Measurements from ENCODE around the gene DNAJC10. TPM values are rescaled to one million over a fixed set of nuclear protein-coding genes. Genes with fewer than 3 reads are reported as not detected.

Gene DNAJC10, protein sequence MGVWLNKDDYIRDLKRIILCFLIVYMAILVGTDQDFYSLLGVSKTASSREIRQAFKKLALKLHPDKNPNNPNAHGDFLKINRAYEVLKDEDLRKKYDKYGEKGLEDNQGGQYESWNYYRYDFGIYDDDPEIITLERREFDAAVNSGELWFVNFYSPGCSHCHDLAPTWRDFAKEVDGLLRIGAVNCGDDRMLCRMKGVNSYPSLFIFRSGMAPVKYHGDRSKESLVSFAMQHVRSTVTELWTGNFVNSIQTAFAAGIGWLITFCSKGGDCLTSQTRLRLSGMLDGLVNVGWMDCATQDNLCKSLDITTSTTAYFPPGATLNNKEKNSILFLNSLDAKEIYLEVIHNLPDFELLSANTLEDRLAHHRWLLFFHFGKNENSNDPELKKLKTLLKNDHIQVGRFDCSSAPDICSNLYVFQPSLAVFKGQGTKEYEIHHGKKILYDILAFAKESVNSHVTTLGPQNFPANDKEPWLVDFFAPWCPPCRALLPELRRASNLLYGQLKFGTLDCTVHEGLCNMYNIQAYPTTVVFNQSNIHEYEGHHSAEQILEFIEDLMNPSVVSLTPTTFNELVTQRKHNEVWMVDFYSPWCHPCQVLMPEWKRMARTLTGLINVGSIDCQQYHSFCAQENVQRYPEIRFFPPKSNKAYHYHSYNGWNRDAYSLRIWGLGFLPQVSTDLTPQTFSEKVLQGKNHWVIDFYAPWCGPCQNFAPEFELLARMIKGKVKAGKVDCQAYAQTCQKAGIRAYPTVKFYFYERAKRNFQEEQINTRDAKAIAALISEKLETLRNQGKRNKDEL
- 261 and 262 TPM in 2 replicates for total RNA-seq
- long read RNA-seq, full-length matches to known transcripts, result 154 of 329 reads
- long read RNA-seq, partial matches to known transcripts, result 123 of 329 reads
- long read RNA-seq, other reads (novel, unspliced or antisense), result 52 of 329 reads

DNA sequence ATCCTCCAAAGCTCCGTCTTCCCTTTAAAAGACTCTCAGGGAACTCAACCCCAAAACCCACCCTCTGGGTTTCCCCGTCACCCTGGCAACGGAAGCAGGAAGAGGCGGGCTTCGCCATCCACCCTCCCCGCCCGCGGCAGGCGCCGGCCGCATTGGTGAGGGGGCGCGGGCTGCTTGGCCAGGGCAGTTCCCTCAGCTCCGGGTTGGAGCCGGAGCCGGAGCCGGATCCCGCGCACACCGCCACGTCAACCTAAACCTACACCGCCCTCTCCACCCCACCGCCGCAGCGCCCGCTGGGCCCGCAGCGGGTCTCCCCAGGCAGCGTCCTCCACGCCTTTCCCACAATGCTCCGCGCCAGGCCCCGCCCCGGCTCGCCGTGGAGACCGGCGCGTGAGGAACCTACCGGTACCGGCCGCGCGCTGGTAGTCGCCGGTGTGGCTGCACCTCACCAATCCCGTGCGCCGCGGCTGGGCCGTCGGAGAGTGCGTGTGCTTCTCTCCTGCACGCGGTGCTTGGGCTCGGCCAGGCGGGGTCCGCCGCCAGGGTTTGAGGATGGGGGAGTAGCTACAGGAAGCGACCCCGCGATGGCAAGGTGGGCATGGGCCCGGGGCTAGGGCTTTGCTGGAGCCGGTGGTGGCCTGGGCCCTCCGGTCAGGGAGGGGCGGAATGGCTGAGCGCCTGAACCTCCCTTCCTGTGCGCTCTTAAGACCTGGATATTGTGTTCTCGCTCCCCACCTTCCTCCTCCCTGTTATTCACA, at the start of gene DNAJC10:
Gene DNAJC10 (plus strand): TSS at position 366 of the 758 bp plus-strand sequence. CDS start 1,830 bp downstream, outside the sequence.
- no peak within 1 kb of the TSS for H3K4me3 Mint-ChIP-seq (ENCODE audit: low read depth)
- no peaks in the 10 kb centered on the region for H3K27me3 Mint-ChIP-seq
- TF ChIP-seq, protein P1, sequence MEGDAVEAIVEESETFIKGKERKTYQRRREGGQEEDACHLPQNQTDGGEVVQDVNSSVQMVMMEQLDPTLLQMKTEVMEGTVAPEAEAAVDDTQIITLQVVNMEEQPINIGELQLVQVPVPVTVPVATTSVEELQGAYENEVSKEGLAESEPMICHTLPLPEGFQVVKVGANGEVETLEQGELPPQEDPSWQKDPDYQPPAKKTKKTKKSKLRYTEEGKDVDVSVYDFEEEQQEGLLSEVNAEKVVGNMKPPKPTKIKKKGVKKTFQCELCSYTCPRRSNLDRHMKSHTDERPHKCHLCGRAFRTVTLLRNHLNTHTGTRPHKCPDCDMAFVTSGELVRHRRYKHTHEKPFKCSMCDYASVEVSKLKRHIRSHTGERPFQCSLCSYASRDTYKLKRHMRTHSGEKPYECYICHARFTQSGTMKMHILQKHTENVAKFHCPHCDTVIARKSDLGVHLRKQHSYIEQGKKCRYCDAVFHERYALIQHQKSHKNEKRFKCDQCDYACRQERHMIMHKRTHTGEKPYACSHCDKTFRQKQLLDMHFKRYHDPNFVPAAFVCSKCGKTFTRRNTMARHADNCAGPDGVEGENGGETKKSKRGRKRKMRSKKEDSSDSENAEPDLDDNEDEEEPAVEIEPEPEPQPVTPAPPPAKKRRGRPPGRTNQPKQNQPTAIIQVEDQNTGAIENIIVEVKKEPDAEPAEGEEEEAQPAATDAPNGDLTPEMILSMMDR (IDR thresholded peaks at IDR 0.05; ENCODE audit: unreplicated experiment), result no peak
- H3K9me3 Mint-ChIP-seq (ENCODE audit: low read depth), result no peaks in the 10 kb centered on the region
- H3K4me1 Mint-ChIP-seq (ENCODE audit: low read depth), result peaks cover 8% of the 10 kb centered on the region
- DNase-seq (ENCODE audit: low spot score, unreplicated experiment), result peak; percentile 83
- H3K27ac Mint-ChIP-seq, result no peak within 1 kb of the TSS
- H3K36me3 Mint-ChIP-seq (ENCODE audit: insufficient read depth), result peaks cover 2% of the 10 kb centered on the region

DNA sequence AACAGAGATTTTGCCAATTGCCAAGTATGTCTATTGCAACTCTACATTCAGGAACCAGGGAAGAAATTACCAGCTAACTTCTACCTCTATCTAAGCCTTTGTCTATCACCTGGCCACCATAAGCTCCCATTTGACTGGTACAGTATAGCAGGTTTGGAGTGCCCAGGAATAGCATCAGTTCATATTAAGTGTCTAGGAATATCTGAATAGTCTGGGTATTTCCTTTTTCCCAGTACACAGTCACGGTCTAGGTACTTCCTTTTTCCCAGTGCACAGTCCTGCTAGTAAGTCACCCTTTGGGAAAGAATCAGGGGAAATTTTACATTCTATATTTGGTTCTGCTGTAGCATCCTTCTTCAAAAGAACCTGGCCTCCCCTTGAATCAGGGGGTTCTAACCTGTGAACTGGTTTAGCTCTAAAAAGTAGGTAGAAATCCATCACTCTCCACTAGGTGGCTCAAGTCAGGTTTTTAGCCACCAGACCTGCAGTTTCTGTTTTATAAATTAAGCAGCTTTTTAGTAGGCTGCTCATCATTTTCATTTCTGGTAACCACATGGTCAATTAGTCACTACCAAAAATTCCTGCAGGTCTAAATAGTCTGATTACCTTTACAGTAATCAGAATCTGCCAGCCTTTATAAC, 49.3 kb upstream of the DNAJC10 start:
- Mint-ChIP-seq H3K27ac (no peak overlapping the region), H3K9me3 (ENCODE audit: low read depth) (peaks cover 1% of the 10 kb centered on the region), H3K4me3 (ENCODE audit: low read depth) (no peak overlapping the region), H3K27me3 (no peaks in the 10 kb centered on the region), H3K36me3 (ENCODE audit: insufficient read depth) (peaks cover under 1% of the 10 kb centered on the region), H3K4me1 (ENCODE audit: low read depth) (peaks cover 17% of the 10 kb centered on the region)
- DNase-seq (ENCODE audit: low spot score, unreplicated experiment), result no peak
- TF ChIP-seq, protein P1 (IDR thresholded peaks at IDR 0.05; ENCODE audit: unreplicated experiment), result peak; percentile 62

DNA sequence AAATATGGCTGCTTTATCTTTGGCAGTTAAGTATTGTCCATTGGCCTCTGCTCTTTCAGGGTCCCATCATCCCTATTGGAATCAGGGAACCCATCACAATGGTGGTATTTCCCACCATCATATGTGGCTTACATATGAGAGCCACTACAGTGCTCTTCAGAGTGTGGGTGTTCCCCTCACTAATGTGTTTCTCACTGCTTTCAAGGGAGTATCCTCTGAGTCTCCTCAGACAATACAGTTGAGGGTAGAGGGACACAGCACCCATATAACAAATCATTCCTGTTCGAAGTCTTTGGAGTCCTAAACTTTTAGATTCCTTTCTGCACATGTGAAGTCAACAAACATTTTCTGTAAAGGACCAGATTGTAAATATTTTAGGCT, 48.8 kb upstream of the DNAJC10 start:
- Mint-ChIP-seq H3K27me3 (no peaks in the 10 kb centered on the region), H3K9me3 (ENCODE audit: low read depth) (peaks cover 3% of the 10 kb centered on the region), H3K4me1 (ENCODE audit: low read depth) (peaks cover 19% of the 10 kb centered on the region), H3K4me3 (ENCODE audit: low read depth) (no peak overlapping the region), H3K27ac (peak overlapping the region; percentile 21), H3K36me3 (ENCODE audit: insufficient read depth) (peaks cover 2% of the 10 kb centered on the region)
- TF ChIP-seq, protein P1 (IDR thresholded peaks at IDR 0.05; ENCODE audit: unreplicated experiment), result no peak
- no peak for DNase-seq (ENCODE audit: low spot score, unreplicated experiment)

DNA sequence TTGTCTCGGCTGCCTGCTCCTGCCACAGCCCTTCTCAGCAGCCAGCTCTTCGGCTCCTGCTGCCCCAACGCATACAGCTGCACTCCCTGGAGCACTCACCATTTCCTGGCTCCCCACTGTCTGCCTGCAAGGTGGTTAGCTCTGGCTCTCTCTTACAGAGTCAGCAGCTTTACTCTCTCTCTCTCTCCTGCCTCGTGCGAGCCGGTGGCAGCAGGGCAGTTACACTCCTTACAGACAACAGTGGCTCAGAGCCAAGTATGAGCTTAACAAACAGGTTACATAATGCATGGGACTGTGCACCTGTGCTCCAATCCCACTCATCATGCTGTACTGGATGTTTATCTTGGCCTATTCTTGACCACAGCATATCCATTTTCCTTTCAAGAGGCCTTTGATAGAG, 47.4 kb upstream of the DNAJC10 start:
- H3K27ac Mint-ChIP-seq, result peak overlapping the region; percentile 97
- H3K4me1 Mint-ChIP-seq (ENCODE audit: low read depth), result peaks cover 23% of the 10 kb centered on the region
- TF ChIP-seq, protein P1 (IDR thresholded peaks at IDR 0.05; ENCODE audit: unreplicated experiment), result no peak
- H3K36me3 Mint-ChIP-seq (ENCODE audit: insufficient read depth), result peaks cover 2% of the 10 kb centered on the region
- DNase-seq (ENCODE audit: low spot score, unreplicated experiment), result peak; percentile 15
- H3K9me3 Mint-ChIP-seq (ENCODE audit: low read depth), result peaks cover 3% of the 10 kb centered on the region
- no peak overlapping the region for H3K4me3 Mint-ChIP-seq (ENCODE audit: low read depth)
- no peaks in the 10 kb centered on the region for H3K27me3 Mint-ChIP-seq
